CD14-positive monocyte (primary cell): Measurements from ENCODE around the gene DUSP9. TPM values are rescaled to one million over a fixed set of nuclear protein-coding genes. Genes with fewer than 3 reads are reported as not detected.

ENCODE experiments used
- DNase-seq, 3 donors: peaks; one replicate each; pipeline ENCODE4 v3.0.0-alpha.2; 2011 to 2022
- H2AFZ ChIP-seq: 2 replicates; pipeline ENCODE4 v1.6.0; 2012; ENCODE audit warnings: mild to moderate bottlenecking, low read depth, low read length, inconsistent platforms; ENCODE audit not compliant: insufficient read depth, poor library complexity, severe bottlenecking
- H3K27ac ChIP-seq, 2 donors: 1 replicate in 1 of 2; 2 replicates in 1 of 2; pipeline ENCODE4 v1.5.1; 2012 to 2013; ENCODE audit warnings: low read length in 2 of 2, control low read depth in 1 of 2, inconsistent platforms in 1 of 2, low read depth in 1 of 2, mild to moderate bottlenecking in 1 of 2
- H3K27me3 ChIP-seq, 2 donors: one replicate each; pipeline versions ENCODE4 v1.6.0 to v1.6.1; 2011 to 2013; ENCODE audit warnings: low read length in 2 of 2; ENCODE audit not compliant: control insufficient read depth in 2 of 2, insufficient read depth in 2 of 2
- H3K36me3 ChIP-seq, 2 donors: replicated peaks in 1 of 2; 1 replicate in 1 of 2; 2 replicates in 1 of 2; pipeline versions ENCODE4 v1.5.1 to v1.6.1; 2012 to 2013; ENCODE audit warnings: low read length in 2 of 2, control low read depth in 1 of 2, inconsistent platforms in 1 of 2, mild to moderate bottlenecking in 1 of 2; ENCODE audit not compliant: insufficient read depth in 2 of 2, control insufficient read depth in 1 of 2
- H3K4me1 ChIP-seq, 2 donors: 1 replicate in 1 of 2; 2 replicates in 1 of 2; pipeline versions ENCODE4 v1.5.1 to v1.6.1; 2012 to 2013; ENCODE audit warnings: low read length in 2 of 2, control low read depth in 1 of 2, inconsistent platforms in 1 of 2, mild to moderate bottlenecking in 1 of 2, moderate library complexity in 1 of 2; ENCODE audit not compliant: insufficient read depth in 2 of 2, control insufficient read depth in 1 of 2
- H3K4me2 ChIP-seq: replicated peaks from 2 replicates; pipeline ENCODE3; 2012; ENCODE audit warnings: low read length, moderate library complexity, mild to moderate bottlenecking; ENCODE audit not compliant: poor library complexity, severe bottlenecking; ENCODE audit errors: extremely low read depth
- H3K4me3 ChIP-seq, 3 experiments: fragments of 200-600 bp in 1 of 3; sonication (generic) in 1 of 3; replicated peaks in 1 of 3; 1 replicate in 2 of 3; 2 replicates in 1 of 3; pipeline ENCODE4 v1.5.1; 2011 to 2013; ENCODE audit warnings: low read length in 3 of 3, mild to moderate bottlenecking in 3 of 3, control low read depth in 2 of 3, low read depth in 2 of 3, inconsistent platforms in 1 of 3, moderate library complexity in 1 of 3
- H3K79me2 ChIP-seq: 2 replicates; pipeline ENCODE4 v1.6.0; 2012; ENCODE audit warnings: mild to moderate bottlenecking, control low read depth, inconsistent platforms, low read length, moderate library complexity; ENCODE audit not compliant: insufficient read depth
- H3K9ac ChIP-seq: 2 replicates; pipeline ENCODE4 v1.6.0; 2017; ENCODE audit warnings: low read length, mild to moderate bottlenecking; ENCODE audit not compliant: insufficient read depth, poor library complexity, severe bottlenecking
- H3K9me3 ChIP-seq, 2 donors: replicated peaks in 1 of 2; 1 replicate in 1 of 2; 2 replicates in 1 of 2; pipeline versions ENCODE4 v1.5.1 to v1.6.1; 2012 to 2013; ENCODE audit warnings: low read length in 2 of 2, control low read depth in 1 of 2; ENCODE audit not compliant: control insufficient read depth in 1 of 2, insufficient read depth in 1 of 2
- H4K20me1 ChIP-seq: 2 replicates; pipeline ENCODE4 v1.6.0; 2012; ENCODE audit warnings: mild to moderate bottlenecking, low read length, control low read depth, moderate library complexity; ENCODE audit not compliant: insufficient read depth
- H3K27ac Mint-ChIP-seq, 7 donors: one replicate each; pipeline ENCODE4 v1.8.0; 2020; ENCODE audit warnings: mild to moderate bottlenecking in 7 of 7, mixed read lengths in 7 of 7, moderate library complexity in 6 of 7, inconsistent platforms in 2 of 7
- H3K27me3 Mint-ChIP-seq, 3 donors: one replicate each; pipeline ENCODE4 v1.8.0; 2021 to 2022; ENCODE audit warnings: low read depth in 3 of 3, mild to moderate bottlenecking in 3 of 3, mixed read lengths in 3 of 3, moderate library complexity in 3 of 3, inconsistent platforms in 1 of 3
- H3K36me3 Mint-ChIP-seq, 2 donors: one replicate each; pipeline ENCODE4 v1.8.0; 2020; ENCODE audit warnings: mixed read lengths in 2 of 2, inconsistent platforms in 1 of 2, mild to moderate bottlenecking in 1 of 2
- H3K4me1 Mint-ChIP-seq: one replicate; pipeline ENCODE4 v1.8.0; 2020; ENCODE audit warnings: mild to moderate bottlenecking, mixed read lengths
- H3K4me3 Mint-ChIP-seq, 2 donors: one replicate each; pipeline ENCODE4 v1.8.0; 2020; ENCODE audit warnings: mild to moderate bottlenecking in 2 of 2, mixed read lengths in 2 of 2, moderate library complexity in 1 of 2
- H3K9me3 Mint-ChIP-seq, 7 donors: one replicate each; pipeline ENCODE4 v1.8.0; 2020 to 2022; ENCODE audit warnings: mixed read lengths in 7 of 7, mild to moderate bottlenecking in 6 of 7, moderate library complexity in 6 of 7, inconsistent platforms in 2 of 7
- CTCF ChIP-seq: fragments of 200-600 bp; IDR thresholded peaks from one replicate; pipeline ENCODE4 v1.8.0; 2022; ENCODE audit warnings: antibody characterized with exemption, mild to moderate bottlenecking
- WGBS: methylation state at CpG from one replicate; pipeline ENCODE4 v1.1.5; 2013; ENCODE audit warnings: missing lambda C conversion rate; ENCODE audit not compliant: insufficient coverage; 5-methylcytosine and 5-hydroxymethylcytosine counted together
- intact Hi-C, 2 donors: fragments of 100-400 bp; cut with micrococcal nuclease; formaldehyde crosslinking; loops; one replicate each; pipeline versions ENCODE4 v1.15.0 to v1.15.1; 2023
- polyA plus RNA-seq, 3 donors: library from polyadenylated mRNA; depleted of rRNA in 1 of 3; unstranded in 2 of 3; stranded (reverse) in 1 of 3; fragments of 300-500 nt in 2 of 3; fragments of >200 nt in 1 of 3; fragmentation: Illumina TruSeq in 2 of 3; gene quantifications; 1 replicate in 2 of 3; 2 replicates in 1 of 3; pipeline ENCODE4 v1.2.3, GENCODE V29; 2012 to 2021

DUSP9 gene
- polyA plus RNA-seq, 3 donors: not detected

- Histone ChIP-seq H2AFZ (no peak overlapping the region), H3K79me2 (no peaks in the 10 kb centered on the region)
These were observed 7.6 kb upstream of the DUSP9 start for GRCh38 chrX:153639177-153640044.

More at GRCh38 chrX:153639177-153640044, 7.6 kb upstream of the DUSP9 start:
- H3K36me3 Mint-ChIP-seq: peaks cover 0 to 1% of the 10 kb centered on the region in 2 donors
- Histone ChIP-seq H3K36me3 (no peaks in the 10 kb centered on the region), H3K9ac (no peak overlapping the region), H3K4me2 (no peak overlapping the region), H3K27me3 (peaks cover 2 to 26% of the 10 kb centered on the region in 2 donors), H3K4me1 (peaks cover 0 to 3% of the 10 kb centered on the region in 2 donors), H3K4me3 (no peak overlapping the region), H4K20me1 (no peaks in the 10 kb centered on the region), H3K9me3 (peaks cover 0 to 12% of the 10 kb centered on the region in 2 donors), H3K27ac (no peak overlapping the region)
- no peak overlapping the region for H3K4me3 Mint-ChIP-seq
- peaks cover 26 to 47% (median 45%) of the 10 kb centered on the region in 3 donors for H3K27me3 Mint-ChIP-seq
- peaks cover 0 to 16% (median 8%) of the 10 kb centered on the region in 7 donors for H3K9me3 Mint-ChIP-seq
- no peak for TF ChIP-seq CTCF
- no peak overlapping the region for H3K27ac Mint-ChIP-seq
- intact Hi-C loops: no loop called here
- 94% methylated on average over 9 of the region's 28 CpGs for WGBS
- no peak for DNase-seq
- peaks cover 2% of the 10 kb centered on the region for H3K4me1 Mint-ChIP-seq
